Stimulated activated naive CD8-positive, alpha-beta T cell treated with anti-CD3 and anti-CD28 coated beads, Interleukin-15, Interleukin-2, amounts not matched to agents 100 ng/mL and 50 ng/mL, for 24 hours (primary cell): ENCODE measurements around the gene ALS2.
"Not testable (repeated sequence)": the region's sequence is repeated elsewhere in the genome, so short reads cannot be mapped to it uniquely, and the experiment has no call there.

Experiments used
- H3K27ac Mint-ChIP-seq: one replicate; pipeline ENCODE4 v1.8.0; 2021; ENCODE audit warnings: mild to moderate bottlenecking, mixed read lengths
- H3K27me3 Mint-ChIP-seq: one replicate; pipeline ENCODE4 v1.8.0; 2021; ENCODE audit warnings: mixed read lengths
- H3K36me3 Mint-ChIP-seq: one replicate; pipeline ENCODE4 v1.8.0; 2021; ENCODE audit warnings: low read depth, mixed read lengths
- H3K4me1 Mint-ChIP-seq: one replicate; pipeline ENCODE4 v1.8.0; 2021; ENCODE audit warnings: low read depth, mixed read lengths
- H3K4me3 Mint-ChIP-seq: one replicate; pipeline ENCODE4 v1.8.0; 2021; ENCODE audit warnings: mild to moderate bottlenecking, mixed read lengths
- H3K9me3 Mint-ChIP-seq: one replicate; pipeline ENCODE4 v1.8.0; 2021; ENCODE audit warnings: mixed read lengths

Gene ALS2

DNA sequence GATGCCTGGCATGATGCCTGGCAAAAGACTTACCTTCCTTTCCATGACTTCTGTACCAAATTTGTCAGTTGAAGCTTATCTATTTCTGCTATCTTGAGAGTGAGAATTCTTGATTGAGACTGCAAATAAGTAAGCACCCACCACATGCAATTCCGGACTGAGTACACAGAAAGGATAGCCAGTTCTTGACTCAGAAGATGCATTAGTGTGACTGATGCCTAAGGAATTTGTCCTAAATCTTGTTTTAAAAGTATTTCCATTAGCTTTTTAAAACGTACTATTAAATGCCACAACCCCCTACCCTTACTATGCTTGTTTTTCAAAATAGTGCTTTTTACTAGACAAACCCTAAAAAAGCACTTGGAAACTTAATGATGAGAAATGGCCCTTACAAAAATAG lies 82.8 kb downstream of the ALS2 start:
- Mint-ChIP-seq H3K27ac (no peak overlapping the region), H3K27me3 (no peaks in the 10 kb centered on the region), H3K4me3 (no peak overlapping the region), H3K9me3 (no peaks in the 10 kb centered on the region), H3K36me3 (peaks cover 14% of the 10 kb centered on the region), H3K4me1 (peaks cover 5% of the 10 kb centered on the region)

DNA sequence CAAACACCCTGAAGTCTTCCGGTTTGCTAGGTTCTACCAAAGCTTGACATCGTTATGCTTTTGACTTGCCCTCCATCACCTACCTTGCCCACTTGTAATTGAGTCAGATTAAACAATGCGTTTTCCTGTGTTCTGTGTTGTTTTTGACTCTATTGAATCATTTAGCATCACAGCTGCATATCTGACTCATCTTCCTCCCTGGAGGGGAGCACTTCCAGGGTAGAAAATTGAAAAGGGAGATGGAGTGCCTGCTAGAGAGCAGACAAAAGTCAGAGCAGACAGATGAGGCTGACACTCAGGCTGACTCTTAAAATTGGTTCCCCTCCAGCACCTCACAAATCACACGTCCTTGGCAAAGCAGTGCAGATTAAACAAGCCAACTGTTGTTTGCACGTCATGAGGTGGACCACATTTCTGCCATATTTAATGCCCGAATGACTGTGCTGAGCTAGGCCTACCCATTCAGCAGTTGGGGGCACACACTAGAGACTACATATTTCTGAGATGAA lies 84.5 kb downstream of the ALS2 start:
- no peak overlapping the region for H3K4me3 Mint-ChIP-seq
- no peak overlapping the region for H3K27ac Mint-ChIP-seq
- no peaks in the 10 kb centered on the region for H3K9me3 Mint-ChIP-seq
- peaks cover 5% of the 10 kb centered on the region for H3K4me1 Mint-ChIP-seq
- no peaks in the 10 kb centered on the region for H3K27me3 Mint-ChIP-seq
- H3K36me3 Mint-ChIP-seq: peaks cover 7% of the 10 kb centered on the region

- Mint-ChIP-seq H3K36me3 (no peaks in the 10 kb centered on the region), H3K27me3 (peaks cover 13% of the 10 kb centered on the region), H3K27ac (no peak overlapping the region), H3K4me3 (no peak overlapping the region), H3K4me1 (no peaks in the 10 kb centered on the region), H3K9me3 (no peaks in the 10 kb centered on the region)
These were observed 95.6 kb downstream of the ALS2 start for GRCh38 chr2:201685156-201685555.

DNA sequence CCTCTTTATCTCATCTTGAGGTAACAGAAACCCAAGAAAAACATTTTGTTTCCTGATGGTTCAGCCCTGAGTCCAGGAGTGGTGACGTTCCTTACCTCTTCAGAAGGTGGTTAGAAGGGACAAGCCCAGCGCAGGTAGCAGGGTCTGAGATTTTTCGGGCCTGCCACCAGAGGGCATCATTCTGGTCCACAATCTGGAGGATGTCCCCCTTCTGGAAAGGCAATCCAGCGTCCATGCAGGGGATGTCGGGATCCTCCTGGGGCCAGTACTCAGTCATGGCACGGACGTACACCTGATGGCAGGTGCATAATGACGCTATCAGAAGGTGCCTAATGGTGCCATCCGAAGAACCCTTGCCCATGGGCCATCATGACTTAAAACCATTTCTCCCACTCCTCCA lies 100.0 kb downstream of the ALS2 start:
- H3K36me3 Mint-ChIP-seq: no peaks in the 10 kb centered on the region
- H3K4me1 Mint-ChIP-seq: no peaks in the 10 kb centered on the region
- peaks cover 5% of the 10 kb centered on the region for H3K27me3 Mint-ChIP-seq
- H3K9me3 Mint-ChIP-seq: no peaks in the 10 kb centered on the region
- H3K27ac Mint-ChIP-seq: no peak overlapping the region
- H3K4me3 Mint-ChIP-seq: no peak overlapping the region

GRCh38 chr2:201678401-201678800 lies 102.3 kb downstream of the ALS2 start:
- no peaks in the 10 kb centered on the region for H3K9me3 Mint-ChIP-seq
- no peak overlapping the region for H3K27ac Mint-ChIP-seq
- no peaks in the 10 kb centered on the region for H3K4me1 Mint-ChIP-seq

GRCh38 chr2:201675454-201675853 lies 105.3 kb downstream of the ALS2 start:
- Mint-ChIP-seq H3K27me3 (peaks cover 3% of the 10 kb centered on the region), H3K4me3 (no peak overlapping the region), H3K4me1 (no peaks in the 10 kb centered on the region), H3K27ac (no peak overlapping the region), H3K9me3 (no peaks in the 10 kb centered on the region), H3K36me3 (no peaks in the 10 kb centered on the region)

More at GRCh38 chr2:201678401-201678800, 102.3 kb downstream of the ALS2 start:
- Mint-ChIP-seq H3K4me3 (no peak overlapping the region), H3K36me3 (no peaks in the 10 kb centered on the region), H3K27me3 (peaks cover 5% of the 10 kb centered on the region)

GRCh38 chr2:201674794-201675193 lies 105.9 kb downstream of the ALS2 start:
- Mint-ChIP-seq H3K9me3 (no peaks in the 10 kb centered on the region), H3K36me3 (no peaks in the 10 kb centered on the region), H3K27me3 (peaks cover 4% of the 10 kb centered on the region), H3K4me3 (no peak overlapping the region), H3K27ac (no peak overlapping the region), H3K4me1 (no peaks in the 10 kb centered on the region)

DNA sequence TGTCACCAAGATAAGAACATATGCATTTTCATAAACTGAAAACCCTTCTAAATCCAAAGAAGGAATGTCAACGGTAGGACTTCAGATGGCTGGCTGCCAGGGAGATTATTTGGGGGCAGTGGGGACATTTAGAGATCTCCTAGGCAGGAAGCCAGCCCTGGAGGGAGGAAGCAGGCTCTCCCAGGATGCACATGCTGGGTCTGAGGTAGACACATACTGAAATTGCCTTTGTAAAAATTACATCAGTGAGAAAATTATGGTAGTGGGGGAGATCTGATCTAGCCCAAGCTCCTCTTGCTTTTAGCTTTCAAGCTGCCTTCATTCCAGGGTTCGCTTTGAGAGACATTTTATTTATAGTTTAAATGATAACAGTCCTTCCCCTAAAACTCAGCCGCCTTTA lies 106.4 kb downstream of the ALS2 start:
- no peaks in the 10 kb centered on the region for H3K36me3 Mint-ChIP-seq
- peaks cover 4% of the 10 kb centered on the region for H3K27me3 Mint-ChIP-seq
- H3K4me1 Mint-ChIP-seq: no peaks in the 10 kb centered on the region
- no peak overlapping the region for H3K27ac Mint-ChIP-seq
- no peaks in the 10 kb centered on the region for H3K9me3 Mint-ChIP-seq
- no peak overlapping the region for H3K4me3 Mint-ChIP-seq

DNA sequence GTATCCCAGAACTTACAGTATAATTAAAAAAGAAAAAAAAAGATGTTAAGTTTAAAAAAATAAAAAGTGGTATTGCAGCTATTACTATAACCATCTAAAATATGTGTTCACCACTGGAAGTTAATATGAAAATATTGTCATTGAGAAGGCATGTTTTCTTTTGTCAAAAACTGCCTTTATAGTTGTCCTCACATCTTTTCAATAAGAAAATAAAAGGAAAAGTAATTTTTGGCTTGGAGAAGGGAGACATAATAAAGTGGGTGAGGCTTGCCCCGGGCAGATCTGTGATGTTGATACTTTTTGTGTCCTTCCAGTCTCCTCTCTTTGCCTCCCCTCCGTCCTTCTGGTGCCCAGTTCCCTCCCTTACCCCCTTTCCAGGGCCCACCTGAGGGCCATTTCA lies 107.2 kb downstream of the ALS2 start:
- Mint-ChIP-seq H3K9me3 (no peaks in the 10 kb centered on the region), H3K27me3 (peaks cover 4% of the 10 kb centered on the region), H3K4me1 (no peaks in the 10 kb centered on the region), H3K36me3 (no peaks in the 10 kb centered on the region), H3K27ac (no peak overlapping the region), H3K4me3 (no peak overlapping the region)

DNA sequence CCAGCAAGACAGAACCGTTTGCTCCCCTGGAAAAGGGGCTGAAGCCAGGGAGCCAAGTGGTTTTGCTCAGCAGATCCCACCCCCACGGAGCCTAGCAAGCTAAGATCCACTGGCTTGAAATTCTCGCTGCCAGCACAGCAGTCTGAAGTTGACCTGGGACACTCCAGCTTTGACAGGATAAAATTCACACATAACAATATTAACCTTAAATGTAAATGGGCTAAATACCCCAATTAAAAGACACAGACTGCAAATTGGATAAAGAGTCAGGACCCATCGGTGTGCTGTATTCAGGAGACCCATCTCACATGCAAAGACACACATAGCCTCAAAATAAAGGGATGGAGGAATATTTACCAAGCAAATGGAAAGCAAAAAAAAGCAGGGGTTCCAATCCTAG lies 109.5 kb downstream of the ALS2 start:
- not testable (repeated sequence) for H3K4me3 Mint-ChIP-seq, H3K36me3 Mint-ChIP-seq, H3K27me3 Mint-ChIP-seq, H3K4me1 Mint-ChIP-seq, H3K9me3 Mint-ChIP-seq, H3K27ac Mint-ChIP-seq

- Mint-ChIP-seq H3K4me3 (no peak overlapping the region), H3K27me3 (peaks cover 4% of the 10 kb centered on the region), H3K27ac (no peak overlapping the region), H3K4me1 (no peaks in the 10 kb centered on the region), H3K9me3 (no peaks in the 10 kb centered on the region), H3K36me3 (no peaks in the 10 kb centered on the region)
These were observed 110.9 kb downstream of the ALS2 start for GRCh38 chr2:201669865-201670264.

- Mint-ChIP-seq H3K36me3 (no peaks in the 10 kb centered on the region), H3K4me1 (no peaks in the 10 kb centered on the region), H3K4me3 (no peak overlapping the region), H3K9me3 (no peaks in the 10 kb centered on the region), H3K27ac (no peak overlapping the region), H3K27me3 (peaks cover 4% of the 10 kb centered on the region)
These were observed 112.3 kb downstream of the ALS2 start for GRCh38 chr2:201668402-201668910.

DNA sequence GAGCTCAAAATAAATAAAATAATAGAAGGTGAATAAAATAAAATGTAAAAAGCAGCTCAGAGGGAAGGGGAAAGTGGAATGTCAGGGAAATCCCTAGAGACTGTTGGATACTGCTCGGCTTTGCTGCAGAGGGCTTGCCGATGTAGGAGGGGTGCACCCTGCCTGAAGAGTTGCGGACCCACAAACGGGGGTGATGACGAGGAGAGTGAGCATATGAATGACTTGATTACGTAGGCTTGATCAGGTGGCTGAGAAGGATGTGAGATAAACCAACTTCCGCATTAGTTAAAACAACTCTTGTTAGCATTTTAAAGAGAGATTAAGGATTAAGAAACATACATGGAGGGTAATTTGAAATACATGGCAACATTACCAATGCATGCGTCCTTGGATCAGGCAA lies 116.4 kb downstream of the ALS2 start:
- Mint-ChIP-seq H3K9me3 (no peaks in the 10 kb centered on the region), H3K36me3 (no peaks in the 10 kb centered on the region), H3K27me3 (no peaks in the 10 kb centered on the region), H3K4me3 (no peak overlapping the region), H3K4me1 (no peaks in the 10 kb centered on the region), H3K27ac (no peak overlapping the region)

GRCh38 chr2:201661366-201661765 lies 119.4 kb downstream of the ALS2 start:
- H3K36me3 Mint-ChIP-seq: no peaks in the 10 kb centered on the region

GRCh38 chr2:201660293-201660895 lies 120.3 kb downstream of the ALS2 start:
- no peaks in the 10 kb centered on the region for H3K36me3 Mint-ChIP-seq
- H3K9me3 Mint-ChIP-seq: no peaks in the 10 kb centered on the region
- H3K4me3 Mint-ChIP-seq: no peak overlapping the region
- no peak overlapping the region for H3K27ac Mint-ChIP-seq
- peaks cover 3% of the 10 kb centered on the region for H3K27me3 Mint-ChIP-seq
- no peaks in the 10 kb centered on the region for H3K4me1 Mint-ChIP-seq

More at GRCh38 chr2:201661366-201661765, 119.4 kb downstream of the ALS2 start:
- no peaks in the 10 kb centered on the region for H3K9me3 Mint-ChIP-seq
- no peaks in the 10 kb centered on the region for H3K27me3 Mint-ChIP-seq
- no peaks in the 10 kb centered on the region for H3K4me1 Mint-ChIP-seq
- H3K4me3 Mint-ChIP-seq: no peak overlapping the region
- no peak overlapping the region for H3K27ac Mint-ChIP-seq

DNA sequence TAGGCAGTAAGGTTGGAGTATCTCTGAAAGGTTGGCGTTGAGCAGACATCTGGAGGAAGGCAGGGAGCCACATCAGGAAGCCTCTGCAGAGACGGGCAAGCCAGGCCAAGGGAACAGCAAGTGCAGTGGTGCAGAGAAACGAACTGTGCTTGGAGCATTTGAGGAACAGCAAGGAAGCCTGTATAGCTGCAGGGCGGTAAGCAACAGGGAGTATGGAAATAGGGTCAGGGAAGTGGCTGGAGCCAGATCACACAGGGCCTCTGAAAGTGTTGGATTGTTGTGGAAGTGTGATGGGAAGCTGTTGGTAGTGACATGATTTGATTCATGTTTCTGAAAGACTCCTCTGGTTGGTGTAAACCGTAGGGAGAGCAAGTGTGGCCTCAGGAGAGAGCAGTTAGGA lies 124.0 kb downstream of the ALS2 start:
- H3K4me1 Mint-ChIP-seq: no peaks in the 10 kb centered on the region
- no peaks in the 10 kb centered on the region for H3K9me3 Mint-ChIP-seq
- peaks cover 15% of the 10 kb centered on the region for H3K27me3 Mint-ChIP-seq
- H3K36me3 Mint-ChIP-seq: no peaks in the 10 kb centered on the region
- H3K27ac Mint-ChIP-seq: no peak overlapping the region
- no peak overlapping the region for H3K4me3 Mint-ChIP-seq
